PC-3 (cell line): ENCODE data around the gene ZBTB49. TPM values are rescaled to one million over a fixed set of nuclear protein-coding genes. Genes with fewer than 3 reads are reported as not detected.

Experiments
- ATAC-seq: fragments of 200-7000 bp; cut with Tn5 transposase; 2 replicates; pipeline ENCODE4 v1.9.1; 2020; ENCODE audit warnings: mild to moderate bottlenecking, moderate library complexity
- BruUV-seq: library from RNA; stranded (reverse); fragments of 400-500 nt; replicated peaks from 2 replicates; lab custom pipeline; 2021; lab: Mats Ljungman, UMichigan
- CTCF ChIA-PET: fragments of 300-600 bp; sonication (Branson Sonifier 250); formaldehyde crosslinking; loops from one replicate; lab custom pipeline; 2022; ENCODE audit warnings: antibody characterized with exemption; lab: Charles Lee
- POLR2A ChIA-PET: fragments of 300-600 bp; sonication (Branson Sonifier 250); formaldehyde crosslinking; loops from one replicate; lab custom pipeline; 2022; ENCODE audit warnings: antibody characterized with exemption; ENCODE audit not compliant: unreplicated experiment; lab: Charles Lee
- DNase-seq: peaks from one replicate; pipeline ENCODE4 v3.0.0-alpha.2; 2015
- H2AFZ ChIP-seq: fragments of 300-600 bp; sonication (generic); 2 replicates; pipeline ENCODE4 v1.6.0; 2016; ENCODE audit warnings: antibody characterized with exemption, low read length
- H3F3A ChIP-seq: fragments of 300-600 bp; sonication (generic); one replicate; pipeline ENCODE4 v1.6.0; 2017; ENCODE audit warnings: antibody characterized with exemption, low read length, control low read depth, mild to moderate bottlenecking; ENCODE audit not compliant: unreplicated experiment
- H3K27ac ChIP-seq: fragments of 300-600 bp; sonication (generic); 2 replicates; pipeline ENCODE4 v1.5.1; 2016; ENCODE audit warnings: mild to moderate bottlenecking, low read length
- H3K27me3 ChIP-seq: fragments of 300-600 bp; sonication (generic); 2 replicates; pipeline ENCODE4 v1.6.1; 2016; ENCODE audit warnings: low read length, mixed read lengths
- H3K36me3 ChIP-seq: fragments of 300-600 bp; sonication (generic); 2 replicates; pipeline ENCODE4 v1.6.1; 2016; ENCODE audit warnings: low read depth, mixed run types, low read length, mixed read lengths
- H3K4me1 ChIP-seq: fragments of 300-600 bp; sonication (generic); 2 replicates; pipeline ENCODE4 v1.5.1; 2016; ENCODE audit warnings: low read length; ENCODE audit not compliant: insufficient read depth
- H3K4me2 ChIP-seq: fragments of 300-600 bp; sonication (generic); 2 replicates; pipeline ENCODE4 v1.6.0; 2016; ENCODE audit warnings: low read length
- H3K4me3 ChIP-seq: fragments of 300-600 bp; sonication (generic); 2 replicates; pipeline ENCODE4 v1.5.1; 2016; ENCODE audit warnings: mild to moderate bottlenecking, low read length, mixed read lengths
- H3K79me2 ChIP-seq: fragments of 300-600 bp; sonication (generic); 2 replicates; pipeline ENCODE4 v1.6.1; 2017; ENCODE audit warnings: low read length, mixed read lengths
- H3K9ac ChIP-seq: fragments of 300-600 bp; sonication (generic); 2 replicates; pipeline ENCODE4 v1.6.0; 2016; ENCODE audit warnings: mild to moderate bottlenecking, low read length
- H3K9me2 ChIP-seq: fragments of 300-600 bp; sonication (generic); replicated peaks from 2 replicates; pipeline ENCODE4 v1.6.1; 2016; ENCODE audit warnings: mixed run types, low read length, mixed read lengths
- H3K9me3 ChIP-seq: fragments of 300-600 bp; sonication (generic); 2 replicates; pipeline ENCODE4 v1.6.1; 2016; ENCODE audit warnings: low read length, mixed read lengths
- H4K20me1 ChIP-seq: fragments of 300-600 bp; sonication (generic); 2 replicates; pipeline ENCODE4 v1.6.1; 2016; ENCODE audit warnings: low read length, mixed read lengths
- EZH2 ChIP-seq: fragments of 300-600 bp; sonication (generic); IDR thresholded peaks from one replicate; pipeline ENCODE4 v1.6.1; 2017; ENCODE audit warnings: antibody characterized with exemption, mild to moderate bottlenecking, low read length; ENCODE audit not compliant: unreplicated experiment
- EZH2phosphoT487 ChIP-seq: fragments of 300-600 bp; sonication (generic); IDR thresholded peaks from 2 replicates; pipeline ENCODE4 v1.6.1; 2018; ENCODE audit warnings: mild to moderate bottlenecking, antibody characterized with exemption, low read length, borderline replicate concordance
- intact Hi-C: fragments of 100-400 bp; cut with micrococcal nuclease; formaldehyde crosslinking; loops from 2 replicates; pipeline ENCODE4 v1.9.0; 2023
- total RNA-seq: library from RNA; depleted of rRNA; stranded (reverse); fragments of >200 nt; gene quantifications from 2 replicates; pipeline ENCODE4 v1.2.3, GENCODE V29; 2014
- TF ChIP-seq, protein P1 (sequence below): fragments of 300-600 bp; sonication (generic); conservative IDR thresholded peaks from 2 replicates; pipeline ENCODE4 v1.5.1; 2017; ENCODE audit warnings: antibody characterized with exemption, low read depth, mild to moderate bottlenecking, low read length

ZBTB49 gene
- total RNA-seq, 1 experiment from 2014 or later = 1.1 TPM

DNA sequence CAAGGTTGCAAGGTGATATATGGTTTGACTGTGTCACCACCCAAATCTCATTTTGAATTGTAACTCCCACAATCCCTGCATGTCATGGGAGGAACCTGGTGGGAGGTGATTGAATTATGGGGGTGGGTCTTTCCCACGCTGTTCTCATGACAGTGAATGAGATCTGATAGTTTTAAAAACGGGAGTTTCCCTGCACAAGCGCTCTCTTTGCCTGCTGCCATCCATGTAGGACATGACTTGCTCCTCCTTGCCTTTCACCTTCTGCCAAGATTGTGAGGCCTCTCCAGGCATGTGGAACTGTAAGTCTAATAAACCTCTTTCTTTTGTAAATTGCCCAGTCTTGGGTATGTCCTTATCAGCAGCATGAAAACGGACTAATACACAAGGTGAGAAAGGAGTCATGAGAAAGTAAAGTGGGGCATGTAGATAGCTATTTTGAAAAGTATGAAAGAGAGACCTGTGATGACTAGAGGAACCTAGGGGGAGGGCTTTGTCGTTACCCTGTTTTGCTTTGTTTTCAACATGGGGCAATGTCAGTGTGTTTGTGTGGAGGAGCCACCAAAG, 6.3 kb downstream of the ZBTB49 start:
- intact Hi-C loops = no loop called here

GRCh38 chr4:4299006-4299405, 9.0 kb downstream of the ZBTB49 start:
- CTCF ChIA-PET = no interaction called here
- intact Hi-C loops = no loop called here
- DNase-seq = no peak
- H3K4me3 ChIP-seq = no peak overlapping the region
- H3K9ac ChIP-seq = no peak overlapping the region
- no peaks in the 10 kb centered on the region for H3F3A ChIP-seq
- H3K4me1 ChIP-seq = no peaks in the 10 kb centered on the region
- H3K36me3 ChIP-seq = no peaks in the 10 kb centered on the region
- no TSS peak for BruUV-seq
- H3K9me2 ChIP-seq = no peaks in the 10 kb centered on the region
- no peak overlapping the region for H3K27ac ChIP-seq
- ATAC-seq = no peak
- TF ChIP-seq EZH2phosphoT487 (no peak), EZH2 (no peak)
- TF ChIP-seq, protein P1, sequence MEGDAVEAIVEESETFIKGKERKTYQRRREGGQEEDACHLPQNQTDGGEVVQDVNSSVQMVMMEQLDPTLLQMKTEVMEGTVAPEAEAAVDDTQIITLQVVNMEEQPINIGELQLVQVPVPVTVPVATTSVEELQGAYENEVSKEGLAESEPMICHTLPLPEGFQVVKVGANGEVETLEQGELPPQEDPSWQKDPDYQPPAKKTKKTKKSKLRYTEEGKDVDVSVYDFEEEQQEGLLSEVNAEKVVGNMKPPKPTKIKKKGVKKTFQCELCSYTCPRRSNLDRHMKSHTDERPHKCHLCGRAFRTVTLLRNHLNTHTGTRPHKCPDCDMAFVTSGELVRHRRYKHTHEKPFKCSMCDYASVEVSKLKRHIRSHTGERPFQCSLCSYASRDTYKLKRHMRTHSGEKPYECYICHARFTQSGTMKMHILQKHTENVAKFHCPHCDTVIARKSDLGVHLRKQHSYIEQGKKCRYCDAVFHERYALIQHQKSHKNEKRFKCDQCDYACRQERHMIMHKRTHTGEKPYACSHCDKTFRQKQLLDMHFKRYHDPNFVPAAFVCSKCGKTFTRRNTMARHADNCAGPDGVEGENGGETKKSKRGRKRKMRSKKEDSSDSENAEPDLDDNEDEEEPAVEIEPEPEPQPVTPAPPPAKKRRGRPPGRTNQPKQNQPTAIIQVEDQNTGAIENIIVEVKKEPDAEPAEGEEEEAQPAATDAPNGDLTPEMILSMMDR = no peak
- no peaks in the 10 kb centered on the region for H4K20me1 ChIP-seq
- POLR2A ChIA-PET = no interaction called here
- no peak overlapping the region for H2AFZ ChIP-seq
- H3K9me3 ChIP-seq = no peaks in the 10 kb centered on the region
- H3K79me2 ChIP-seq = 0 out of 2 replicates have a peak, but pooled peaks cover 5% of the 10 kb centered on the region
- no peaks in the 10 kb centered on the region for H3K27me3 ChIP-seq
- no peak overlapping the region for H3K4me2 ChIP-seq

More for the DNA sequence above, 6.3 kb downstream of the ZBTB49 start:
- BruUV-seq = no TSS peak
- Histone ChIP-seq H4K20me1 (no peaks in the 10 kb centered on the region), H3F3A (no peaks in the 10 kb centered on the region), H3K4me1 (peaks cover 4% of the 10 kb centered on the region), H3K9me2 (no peaks in the 10 kb centered on the region), H2AFZ (no peak overlapping the region), H3K9me3 (no peaks in the 10 kb centered on the region), H3K36me3 (no peaks in the 10 kb centered on the region), H3K4me2 (no peak overlapping the region), H3K79me2 (peaks cover 29% of the 10 kb centered on the region), H3K4me3 (no peak overlapping the region), H3K27me3 (no peaks in the 10 kb centered on the region), H3K27ac (no peak overlapping the region), H3K9ac (no peak overlapping the region)
- ChIA-PET CTCF (no interaction called here), POLR2A (no interaction called here)
- TF ChIP-seq, protein P1 = no peak
- no peak for TF ChIP-seq EZH2phosphoT487
- no peak for TF ChIP-seq EZH2
- ATAC-seq = no peak
- DNase-seq = no peak

DNA sequence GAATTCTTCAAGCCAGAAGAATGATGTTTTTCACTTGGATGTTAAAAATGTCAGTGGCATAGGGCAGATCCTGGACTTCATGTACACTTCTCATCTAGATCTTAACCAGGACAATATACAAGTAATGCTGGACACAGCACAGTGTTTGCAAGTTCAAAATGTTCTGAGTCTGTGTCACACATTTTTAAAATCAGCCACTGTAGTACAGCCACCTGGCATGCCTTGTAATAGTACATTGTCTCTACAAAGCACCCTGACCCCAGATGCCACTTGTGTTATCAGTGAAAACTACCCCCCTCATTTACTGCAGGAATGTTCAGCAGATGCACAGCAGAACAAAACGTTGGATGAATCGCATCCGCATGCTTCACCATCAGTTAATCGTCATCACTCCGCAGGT, 11.9 kb downstream of the ZBTB49 start:
- no TSS peak for BruUV-seq
- Histone ChIP-seq H3K27ac (no peak overlapping the region), H3K27me3 (no peaks in the 10 kb centered on the region), H3K4me3 (no peak overlapping the region), H3F3A (no peaks in the 10 kb centered on the region), H3K4me1 (no peaks in the 10 kb centered on the region), H3K9me2 (no peaks in the 10 kb centered on the region), H3K9ac (no peak overlapping the region), H4K20me1 (no peaks in the 10 kb centered on the region), H2AFZ (no peak overlapping the region), H3K4me2 (no peak overlapping the region), H3K36me3 (no peaks in the 10 kb centered on the region), H3K9me3 (no peaks in the 10 kb centered on the region), H3K79me2 (no peaks in the 10 kb centered on the region)
- DNase-seq = no peak
- ATAC-seq = no peak
- intact Hi-C loops = no loop called here
- no peak for TF ChIP-seq EZH2phosphoT487
- TF ChIP-seq, protein P1 = no peak
- no peak for TF ChIP-seq EZH2
- POLR2A ChIA-PET = no interaction called here
- CTCF ChIA-PET = no interaction called here
